Measurements from ENCODE around the gene FBLN7. TPM values are rescaled to one million over a fixed set of nuclear protein-coding genes. Genes with fewer than 3 reads are reported as not detected.

Gene FBLN7, protein sequence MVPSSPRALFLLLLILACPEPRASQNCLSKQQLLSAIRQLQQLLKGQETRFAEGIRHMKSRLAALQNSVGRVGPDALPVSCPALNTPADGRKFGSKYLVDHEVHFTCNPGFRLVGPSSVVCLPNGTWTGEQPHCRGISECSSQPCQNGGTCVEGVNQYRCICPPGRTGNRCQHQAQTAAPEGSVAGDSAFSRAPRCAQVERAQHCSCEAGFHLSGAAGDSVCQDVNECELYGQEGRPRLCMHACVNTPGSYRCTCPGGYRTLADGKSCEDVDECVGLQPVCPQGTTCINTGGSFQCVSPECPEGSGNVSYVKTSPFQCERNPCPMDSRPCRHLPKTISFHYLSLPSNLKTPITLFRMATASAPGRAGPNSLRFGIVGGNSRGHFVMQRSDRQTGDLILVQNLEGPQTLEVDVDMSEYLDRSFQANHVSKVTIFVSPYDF
- 0.07 TPM in 2 replicates for total RNA-seq (2014; rRNA removed; shearing (Covaris generic); ENCODE audit: low replicate concordance)

DNA sequence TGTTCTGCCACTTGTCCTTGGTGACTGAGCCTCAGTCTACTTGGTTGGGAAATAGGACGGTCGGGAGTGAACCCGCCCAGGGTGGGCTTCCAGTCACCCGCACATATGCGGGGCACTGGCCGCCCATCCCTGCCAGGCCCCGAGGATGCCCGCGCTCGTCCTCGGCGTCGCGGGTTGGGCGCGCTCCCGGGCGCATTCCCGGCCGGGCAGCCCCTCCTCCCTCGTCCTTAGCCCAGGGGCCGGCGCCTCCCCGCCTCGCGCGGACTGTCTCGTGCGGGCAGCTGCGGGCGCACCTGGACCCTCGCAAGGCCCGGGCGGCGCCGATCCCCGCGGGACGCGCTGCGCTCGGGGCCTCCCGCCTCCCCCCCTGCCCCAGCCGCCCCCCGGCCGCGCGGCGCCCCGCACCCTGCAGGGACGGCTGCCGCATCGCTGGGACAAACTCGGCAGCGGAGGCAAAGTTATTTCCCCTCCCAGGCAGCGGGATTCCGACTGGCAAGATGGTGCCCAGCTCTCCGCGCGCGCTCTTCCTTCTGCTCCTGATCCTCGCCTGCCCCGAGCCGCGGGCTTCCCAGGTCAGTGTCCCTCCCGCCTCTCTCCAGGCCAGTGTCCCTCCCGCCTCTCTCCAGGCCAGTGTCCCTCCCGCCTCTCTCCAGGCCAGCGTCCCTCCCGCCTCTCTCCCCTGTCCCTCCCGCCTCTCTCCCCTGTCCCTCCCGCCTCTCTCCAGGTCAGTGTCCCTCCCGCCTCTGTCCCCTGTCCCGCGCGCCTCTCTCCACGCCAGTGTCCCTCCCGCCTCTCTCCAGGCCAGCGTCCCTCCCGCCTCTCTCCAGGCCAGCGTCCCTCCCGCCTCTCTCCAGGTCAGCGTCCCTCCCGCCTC lies at the start of gene FBLN7:
Gene FBLN7, plus strand, starts transcription at position 227 of the 874 bp plus-strand sequence. Its CDS starts 271 bp downstream, at position 498.
- H3K36me3 ChIP-seq (ENCODE audit: insufficient read depth, low read length) = no peaks in the 10 kb centered on the region
- no peaks in the 10 kb centered on the region for H4K20me1 ChIP-seq (ENCODE audit: insufficient read depth, low read depth, low read length)
- H3K79me2 ChIP-seq (ENCODE audit: low read length) = no peaks in the 10 kb centered on the region
- H3K9ac ChIP-seq (ENCODE audit: low read length) = no peak within 1 kb of the TSS
- no peaks in the 10 kb centered on the region for H3K9me2 ChIP-seq (replicated peaks; ENCODE audit: insufficient read depth, low read length)
- no peak for DNase-seq
- H2AFZ ChIP-seq (ENCODE audit: low read length) = no peak within 1 kb of the TSS
- no peak within 1 kb of the TSS for H3K4me2 ChIP-seq (ENCODE audit: low read depth, low read length, poor library complexity, severe bottlenecking)
- H3K4me3 ChIP-seq (ENCODE audit: low read length) = no peak within 1 kb of the TSS
- no peaks in the 10 kb centered on the region for H3K4me1 ChIP-seq (ENCODE audit: low read length)
- H3K27ac ChIP-seq (ENCODE audit: low read length) = no peak within 1 kb of the TSS
- H3K9me3 ChIP-seq (ENCODE audit: low read length) = no peaks in the 10 kb centered on the region
- H3K27me3 ChIP-seq (ENCODE audit: low read length) = no peaks in the 10 kb centered on the region

DNA sequence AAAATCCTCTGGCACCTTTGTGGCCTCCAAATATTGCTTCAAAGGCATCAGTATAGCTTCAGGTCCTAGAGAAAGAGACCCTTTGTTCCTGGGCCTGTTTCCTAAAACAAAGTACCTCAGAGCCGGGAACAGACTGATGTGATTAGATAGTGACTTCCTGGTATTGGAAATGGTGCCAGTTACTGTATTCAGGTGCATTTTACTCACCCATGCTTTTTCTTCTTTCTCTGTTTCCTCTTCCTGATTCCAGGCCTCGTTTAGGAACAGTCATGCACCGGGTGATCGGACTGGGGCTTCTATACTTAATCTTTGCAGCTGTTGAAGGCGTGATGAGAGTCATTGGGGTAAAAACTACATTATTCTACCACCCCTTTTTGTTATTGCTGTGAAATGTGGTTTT lies 48.8 kb upstream of the FBLN7 start:
- H3K9me3 ChIP-seq (ENCODE audit: low read length) = no peaks in the 10 kb centered on the region
- H3K4me1 ChIP-seq (ENCODE audit: low read length) = peaks cover 6% of the 10 kb centered on the region
- no peaks in the 10 kb centered on the region for H4K20me1 ChIP-seq (ENCODE audit: insufficient read depth, low read depth, low read length)
- no peaks in the 10 kb centered on the region for H3K9me2 ChIP-seq (replicated peaks; ENCODE audit: insufficient read depth, low read length)
- no peak for DNase-seq
- H3K4me3 ChIP-seq (ENCODE audit: low read length) = no peak overlapping the region
- no peak overlapping the region for H3K4me2 ChIP-seq (ENCODE audit: low read depth, low read length, poor library complexity, severe bottlenecking)
- H3K27ac ChIP-seq (ENCODE audit: low read length) = no peak overlapping the region
- H3K36me3 ChIP-seq (ENCODE audit: insufficient read depth, low read length) = peaks cover 43% of the 10 kb centered on the region
- no peak overlapping the region for H2AFZ ChIP-seq (ENCODE audit: low read length)
- no peak overlapping the region for H3K9ac ChIP-seq (ENCODE audit: low read length)
- H3K79me2 ChIP-seq (ENCODE audit: low read length) = peaks cover 13% of the 10 kb centered on the region; the same call in 1 of the 2 replicates
- H3K27me3 ChIP-seq (ENCODE audit: low read length) = no peaks in the 10 kb centered on the region

DNA sequence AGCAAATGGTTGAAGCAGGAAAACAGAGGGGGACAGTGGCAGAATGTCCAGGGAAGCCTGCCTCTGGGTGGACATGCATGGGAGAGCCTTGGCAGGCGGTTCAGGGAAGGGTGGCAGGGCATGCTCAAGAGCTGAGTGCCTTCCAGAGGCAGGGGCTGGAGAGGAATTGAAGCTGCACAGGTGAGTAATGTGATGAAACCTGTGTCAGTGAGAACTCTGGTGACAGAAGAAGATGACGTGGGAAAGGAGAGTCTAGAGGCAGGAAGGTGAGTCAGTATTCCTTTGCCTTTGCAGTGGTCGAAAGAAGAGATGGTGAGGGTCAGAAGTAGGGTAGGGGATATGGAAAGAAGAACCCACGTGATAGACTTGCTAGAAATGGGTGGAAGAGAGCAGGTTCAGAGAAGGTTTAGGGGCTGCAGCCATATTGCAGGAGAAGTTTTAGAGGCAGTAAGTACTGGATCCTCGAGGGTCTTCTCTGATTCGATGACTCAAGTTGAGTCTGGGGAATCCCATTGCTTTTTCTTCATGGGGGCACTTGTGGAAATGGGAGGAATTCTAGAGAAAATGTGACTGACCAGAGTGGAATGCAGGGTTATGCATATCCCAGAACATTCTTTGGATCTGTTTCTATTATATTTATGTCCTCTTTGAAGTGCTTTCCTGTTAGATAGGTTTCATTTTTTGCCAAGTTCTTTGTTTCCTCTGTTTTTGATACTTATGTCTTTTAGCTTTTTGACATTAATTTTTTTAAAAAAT lies 45.7 kb upstream of the FBLN7 start:
- Histone ChIP-seq H3K4me3 (ENCODE audit: low read length) (no peak overlapping the region), H3K9me3 (ENCODE audit: low read length) (no peaks in the 10 kb centered on the region), H3K79me2 (ENCODE audit: low read length) (peaks cover 17% of the 10 kb centered on the region; the same call in 1 of the 2 replicates), H3K27me3 (ENCODE audit: low read length) (no peaks in the 10 kb centered on the region), H3K4me1 (ENCODE audit: low read length) (peaks cover 6% of the 10 kb centered on the region), H3K27ac (ENCODE audit: low read length) (no peak overlapping the region), H3K9me2 (replicated peaks; ENCODE audit: insufficient read depth, low read length) (no peaks in the 10 kb centered on the region), H3K4me2 (ENCODE audit: low read depth, low read length, poor library complexity, severe bottlenecking) (no peak overlapping the region), H3K36me3 (ENCODE audit: insufficient read depth, low read length) (peaks cover 31% of the 10 kb centered on the region), H2AFZ (ENCODE audit: low read length) (no peak overlapping the region), H4K20me1 (ENCODE audit: insufficient read depth, low read depth, low read length) (no peaks in the 10 kb centered on the region), H3K9ac (ENCODE audit: low read length) (no peak overlapping the region)
- DNase-seq = no peak

DNA sequence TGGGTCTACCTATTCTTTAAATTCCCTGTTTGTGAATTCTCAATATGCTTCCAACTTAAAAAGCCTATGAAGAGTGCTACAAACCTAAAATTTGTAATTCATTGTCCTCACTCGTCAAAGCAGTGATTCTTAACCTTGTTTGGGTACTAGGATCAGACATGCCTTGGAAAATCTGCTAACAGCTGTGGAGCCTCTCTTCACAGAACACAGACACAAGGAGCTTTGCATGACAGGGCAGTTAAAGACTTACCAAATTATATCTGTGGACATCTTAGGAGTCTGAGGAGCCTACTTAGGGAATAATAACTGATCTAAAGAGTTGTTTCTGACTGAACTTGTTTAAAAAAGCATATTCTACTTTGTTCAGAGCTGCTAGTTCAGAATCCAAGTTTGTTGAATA lies 45.0 kb upstream of the FBLN7 start:
- H3K36me3 ChIP-seq (ENCODE audit: insufficient read depth, low read length) = peaks cover 34% of the 10 kb centered on the region

DNA sequence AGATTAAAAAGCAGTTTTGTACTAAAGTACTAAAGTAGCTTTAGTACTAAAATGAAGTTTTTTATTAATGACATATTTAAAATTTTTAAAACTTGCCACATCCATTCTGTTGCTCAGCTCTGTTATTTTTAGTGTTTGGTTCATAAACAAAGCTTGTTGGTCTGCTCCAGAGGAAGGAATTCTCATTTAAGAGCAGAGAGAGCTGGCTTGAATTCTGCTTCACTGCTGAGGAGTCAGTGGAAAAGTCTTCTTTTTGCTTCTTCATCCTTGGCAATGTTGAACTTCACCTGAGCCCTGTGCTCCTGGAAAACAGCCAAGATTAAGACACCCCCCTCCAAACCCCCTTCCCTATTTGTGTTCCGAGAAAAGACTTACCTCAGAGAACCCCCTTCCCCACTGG lies 42.5 kb upstream of the FBLN7 start:
- H3K27ac ChIP-seq (ENCODE audit: low read length) = no peak overlapping the region
- DNase-seq = no peak
- no peak overlapping the region for H3K9ac ChIP-seq (ENCODE audit: low read length)
- H3K9me3 ChIP-seq (ENCODE audit: low read length) = no peaks in the 10 kb centered on the region
- no peaks in the 10 kb centered on the region for H4K20me1 ChIP-seq (ENCODE audit: insufficient read depth, low read depth, low read length)
- H3K36me3 ChIP-seq (ENCODE audit: insufficient read depth, low read length) = peaks cover 32% of the 10 kb centered on the region
- no peaks in the 10 kb centered on the region for H3K9me2 ChIP-seq (replicated peaks; ENCODE audit: insufficient read depth, low read length)
- peaks cover 17% of the 10 kb centered on the region; the same call in 1 of the 2 replicates for H3K79me2 ChIP-seq (ENCODE audit: low read length)
- H2AFZ ChIP-seq (ENCODE audit: low read length) = no peak overlapping the region
- no peak overlapping the region for H3K4me3 ChIP-seq (ENCODE audit: low read length)
- no peak overlapping the region for H3K4me2 ChIP-seq (ENCODE audit: low read depth, low read length, poor library complexity, severe bottlenecking)
- no peaks in the 10 kb centered on the region for H3K27me3 ChIP-seq (ENCODE audit: low read length)
- H3K4me1 ChIP-seq (ENCODE audit: low read length) = peaks cover 6% of the 10 kb centered on the region

More for the DNA sequence above, 45.0 kb upstream of the FBLN7 start:
- Histone ChIP-seq H4K20me1 (ENCODE audit: insufficient read depth, low read depth, low read length) (no peaks in the 10 kb centered on the region), H3K27me3 (ENCODE audit: low read length) (no peaks in the 10 kb centered on the region), H3K4me1 (ENCODE audit: low read length) (peaks cover 6% of the 10 kb centered on the region), H3K79me2 (ENCODE audit: low read length) (peaks cover 17% of the 10 kb centered on the region; the same call in 1 of the 2 replicates), H3K4me2 (ENCODE audit: low read depth, low read length, poor library complexity, severe bottlenecking) (no peak overlapping the region), H3K4me3 (ENCODE audit: low read length) (no peak overlapping the region), H2AFZ (ENCODE audit: low read length) (no peak overlapping the region), H3K9ac (ENCODE audit: low read length) (no peak overlapping the region), H3K9me2 (replicated peaks; ENCODE audit: insufficient read depth, low read length) (no peaks in the 10 kb centered on the region), H3K27ac (ENCODE audit: low read length) (no peak overlapping the region), H3K9me3 (ENCODE audit: low read length) (no peaks in the 10 kb centered on the region)
- DNase-seq = no peak

DNA sequence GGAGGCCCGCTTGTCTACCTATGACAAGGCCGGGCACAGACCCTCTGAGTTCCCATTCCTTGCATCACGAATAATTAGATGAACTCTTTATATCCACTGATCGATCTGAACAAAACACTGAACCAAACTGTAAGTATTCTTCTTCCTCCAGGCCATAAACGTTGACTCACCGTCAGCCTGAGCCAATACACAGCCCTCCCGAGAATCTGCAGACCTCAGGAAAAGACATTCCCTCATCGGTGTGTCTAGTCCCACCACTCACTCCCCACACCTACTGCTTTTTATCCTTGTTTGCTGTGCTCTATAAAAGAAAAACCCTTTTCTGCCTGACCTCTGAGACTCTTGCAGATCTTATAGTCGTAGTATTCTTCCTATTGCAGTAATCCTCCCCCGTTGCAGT lies 42.1 kb upstream of the FBLN7 start:
- no peak for DNase-seq
- H3K4me1 ChIP-seq (ENCODE audit: low read length) = peaks cover 6% of the 10 kb centered on the region
- H3K9ac ChIP-seq (ENCODE audit: low read length) = no peak overlapping the region
- peaks cover 34% of the 10 kb centered on the region for H3K36me3 ChIP-seq (ENCODE audit: insufficient read depth, low read length)
- no peak overlapping the region for H2AFZ ChIP-seq (ENCODE audit: low read length)
- no peak overlapping the region for H3K27ac ChIP-seq (ENCODE audit: low read length)
- H3K4me2 ChIP-seq (ENCODE audit: low read depth, low read length, poor library complexity, severe bottlenecking) = no peak overlapping the region
- H3K79me2 ChIP-seq (ENCODE audit: low read length) = peaks cover 17% of the 10 kb centered on the region; the same call in 1 of the 2 replicates
- no peaks in the 10 kb centered on the region for H4K20me1 ChIP-seq (ENCODE audit: insufficient read depth, low read depth, low read length)
- no peak overlapping the region for H3K4me3 ChIP-seq (ENCODE audit: low read length)
- no peaks in the 10 kb centered on the region for H3K27me3 ChIP-seq (ENCODE audit: low read length)
- H3K9me2 ChIP-seq (replicated peaks; ENCODE audit: insufficient read depth, low read length) = no peaks in the 10 kb centered on the region; the same call in 1 of the 2 replicates
- H3K9me3 ChIP-seq (ENCODE audit: low read length) = no peaks in the 10 kb centered on the region

DNA sequence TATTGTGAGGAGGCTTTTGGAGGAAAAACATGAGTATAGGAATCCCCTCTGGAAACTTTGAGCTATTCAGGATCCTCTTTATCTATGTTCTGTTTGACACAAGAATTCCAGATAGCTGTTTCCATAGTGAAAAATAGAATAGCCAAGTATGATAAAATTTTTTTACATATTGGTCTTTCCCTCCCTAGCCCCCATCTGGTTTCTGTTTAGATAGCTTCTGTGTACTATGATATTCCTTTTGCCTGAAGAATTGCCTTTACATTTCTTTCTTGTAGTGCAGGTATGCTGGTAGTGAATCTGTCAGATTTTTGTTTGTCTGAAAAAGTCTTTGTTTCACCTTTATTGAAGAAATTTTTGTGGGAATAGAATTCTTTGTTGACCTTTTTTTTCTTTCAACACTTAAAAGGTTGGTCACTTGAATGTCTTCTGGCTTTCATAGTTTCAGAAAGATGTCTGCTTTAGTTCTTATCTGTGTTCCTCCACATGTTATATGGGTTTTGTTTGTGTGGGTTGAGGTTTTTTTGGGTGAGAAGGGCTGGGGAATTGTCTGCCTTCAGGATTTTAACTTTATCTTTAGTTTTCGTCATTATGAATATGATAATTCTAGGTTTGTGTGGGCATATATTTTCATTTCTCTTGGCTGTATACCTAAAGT lies 29.9 kb upstream of the FBLN7 start:
- Histone ChIP-seq H3K9me3 (ENCODE audit: low read length) (peaks cover 7% of the 10 kb centered on the region; the same call in 1 of the 2 replicates), H3K36me3 (ENCODE audit: insufficient read depth, low read length) (peaks cover 73% of the 10 kb centered on the region), H3K4me3 (ENCODE audit: low read length) (no peak overlapping the region), H3K9me2 (replicated peaks; ENCODE audit: insufficient read depth, low read length) (no peaks in the 10 kb centered on the region), H4K20me1 (ENCODE audit: insufficient read depth, low read depth, low read length) (no peaks in the 10 kb centered on the region), H3K79me2 (ENCODE audit: low read length) (peaks cover 3% of the 10 kb centered on the region), H3K27me3 (ENCODE audit: low read length) (no peaks in the 10 kb centered on the region), H2AFZ (ENCODE audit: low read length) (no peak overlapping the region), H3K4me2 (ENCODE audit: low read depth, low read length, poor library complexity, severe bottlenecking) (no peak overlapping the region), H3K9ac (ENCODE audit: low read length) (no peak overlapping the region), H3K4me1 (ENCODE audit: low read length) (peaks cover 14% of the 10 kb centered on the region), H3K27ac (ENCODE audit: low read length) (no peak overlapping the region)
- no peak for DNase-seq
